Fibroblast of skin of right biceps (primary cell): Measurements from ENCODE around the gene CDPF1.
"Not testable (repeated sequence)": the region's sequence is repeated elsewhere in the genome, so short reads cannot be mapped to it uniquely, and the experiment has no call there.

ENCODE experiments used
- DNase-seq: peaks from one replicate; pipeline ENCODE4 v3.0.0-alpha.2; 2013

CDPF1 gene

DNA sequence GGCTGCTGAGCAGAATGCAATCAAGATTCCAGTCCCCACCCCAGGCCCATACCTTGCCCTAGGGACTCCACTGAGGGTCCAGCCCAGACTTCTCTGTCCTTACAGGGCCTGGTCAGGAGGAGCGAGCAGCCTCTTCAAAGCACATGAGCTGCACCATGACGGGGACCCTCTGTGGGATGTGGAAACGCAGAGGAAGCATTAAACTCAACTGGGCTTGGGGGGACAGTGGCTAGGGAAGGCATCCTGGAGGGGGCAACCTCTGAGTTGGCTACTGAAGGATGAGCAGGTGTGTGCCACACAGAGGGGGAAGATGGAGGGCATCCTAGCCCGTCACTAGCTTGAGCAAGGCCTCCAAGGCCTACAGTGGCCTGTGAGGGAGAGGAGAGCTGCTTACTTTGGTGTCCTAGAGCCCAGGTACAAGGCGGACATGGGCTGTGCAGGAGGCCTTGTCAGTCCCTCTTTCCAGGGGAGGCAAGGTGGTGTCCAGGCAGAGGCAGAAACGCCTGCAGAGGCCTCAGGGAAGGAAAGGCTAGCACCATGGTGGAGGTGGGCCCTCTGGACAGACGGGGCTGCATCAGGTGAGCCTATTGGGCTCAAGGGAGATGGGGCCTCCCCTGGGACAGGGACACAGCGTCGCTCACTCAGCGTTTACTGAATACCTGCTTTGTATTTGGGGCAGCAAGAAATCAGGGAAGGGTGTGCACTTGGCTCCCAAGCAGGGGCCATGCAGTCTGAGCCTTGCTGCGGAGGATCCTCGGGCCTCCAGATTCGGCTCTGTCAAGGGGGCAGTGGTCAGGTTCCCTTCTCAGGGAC, 32.0 kb upstream of the CDPF1 start:
- DNase-seq = no peak

DNA sequence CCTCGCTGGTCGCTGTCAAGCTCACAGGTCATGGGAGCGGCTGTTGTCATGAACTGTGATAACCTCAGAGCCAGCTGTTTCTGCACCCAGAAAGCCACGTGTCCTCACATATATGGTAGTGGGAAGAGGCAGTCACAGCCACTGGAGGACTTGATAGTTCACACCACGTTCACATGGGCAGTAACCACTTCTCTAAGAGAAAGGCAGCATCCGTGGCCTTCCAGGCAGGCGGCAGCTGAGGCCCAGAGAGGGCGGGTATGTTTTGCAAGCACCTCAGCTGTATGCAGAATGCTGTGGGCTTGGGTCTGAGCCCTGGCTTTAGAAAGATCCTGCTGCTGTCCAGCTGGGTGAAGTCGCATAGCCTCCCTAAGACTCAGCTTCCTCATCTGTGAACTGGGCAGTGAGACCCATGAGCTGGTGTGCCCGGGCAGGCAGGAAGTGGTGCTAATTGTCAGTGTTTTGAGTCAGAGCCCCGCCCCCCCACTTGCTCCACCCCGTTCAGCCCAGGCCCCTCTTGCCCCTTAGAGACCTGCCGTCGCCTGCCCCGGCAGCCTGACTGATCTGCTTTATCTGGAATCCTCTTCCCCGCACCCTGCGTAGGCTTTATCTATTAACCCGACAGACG, 31.0 kb upstream of the CDPF1 start:
- no peak for DNase-seq

DNA sequence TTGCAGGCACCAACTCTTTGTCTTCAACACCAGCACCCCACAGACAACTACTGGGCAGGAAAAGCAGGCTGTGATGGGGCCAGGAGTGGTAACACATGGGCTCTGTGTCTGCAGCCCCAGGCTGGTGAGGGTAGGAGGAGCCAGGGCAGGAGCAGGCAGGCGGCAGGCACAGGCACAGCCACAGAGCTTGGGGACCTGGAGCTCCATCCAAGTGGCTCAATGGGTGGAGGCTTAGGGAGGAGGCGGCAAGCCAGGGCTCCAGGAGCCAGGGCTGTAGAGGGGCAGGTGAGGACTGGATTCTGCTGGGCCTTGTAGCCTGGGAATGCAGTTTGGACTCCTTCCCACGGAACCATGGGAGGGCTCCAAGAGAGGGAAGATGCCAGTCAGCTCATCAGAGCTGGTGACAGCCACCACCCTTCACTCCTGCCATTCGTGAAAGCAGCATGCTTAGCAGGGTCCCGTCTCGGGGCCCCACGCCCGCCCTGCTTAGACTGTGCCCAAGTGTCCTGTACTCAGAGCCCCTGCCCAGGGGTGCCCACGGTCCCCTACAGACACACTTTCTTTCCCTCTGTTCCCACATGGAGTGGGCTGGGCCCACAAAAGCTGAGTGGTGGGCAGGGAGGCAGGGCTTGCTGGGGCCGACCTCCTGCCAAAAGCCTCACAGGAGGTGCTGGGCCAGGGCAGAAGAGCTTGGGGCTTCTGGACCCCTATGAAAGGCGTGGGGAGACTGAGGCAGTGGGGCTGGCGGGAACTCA, 30.1 kb upstream of the CDPF1 start:
- no peak for DNase-seq

DNA sequence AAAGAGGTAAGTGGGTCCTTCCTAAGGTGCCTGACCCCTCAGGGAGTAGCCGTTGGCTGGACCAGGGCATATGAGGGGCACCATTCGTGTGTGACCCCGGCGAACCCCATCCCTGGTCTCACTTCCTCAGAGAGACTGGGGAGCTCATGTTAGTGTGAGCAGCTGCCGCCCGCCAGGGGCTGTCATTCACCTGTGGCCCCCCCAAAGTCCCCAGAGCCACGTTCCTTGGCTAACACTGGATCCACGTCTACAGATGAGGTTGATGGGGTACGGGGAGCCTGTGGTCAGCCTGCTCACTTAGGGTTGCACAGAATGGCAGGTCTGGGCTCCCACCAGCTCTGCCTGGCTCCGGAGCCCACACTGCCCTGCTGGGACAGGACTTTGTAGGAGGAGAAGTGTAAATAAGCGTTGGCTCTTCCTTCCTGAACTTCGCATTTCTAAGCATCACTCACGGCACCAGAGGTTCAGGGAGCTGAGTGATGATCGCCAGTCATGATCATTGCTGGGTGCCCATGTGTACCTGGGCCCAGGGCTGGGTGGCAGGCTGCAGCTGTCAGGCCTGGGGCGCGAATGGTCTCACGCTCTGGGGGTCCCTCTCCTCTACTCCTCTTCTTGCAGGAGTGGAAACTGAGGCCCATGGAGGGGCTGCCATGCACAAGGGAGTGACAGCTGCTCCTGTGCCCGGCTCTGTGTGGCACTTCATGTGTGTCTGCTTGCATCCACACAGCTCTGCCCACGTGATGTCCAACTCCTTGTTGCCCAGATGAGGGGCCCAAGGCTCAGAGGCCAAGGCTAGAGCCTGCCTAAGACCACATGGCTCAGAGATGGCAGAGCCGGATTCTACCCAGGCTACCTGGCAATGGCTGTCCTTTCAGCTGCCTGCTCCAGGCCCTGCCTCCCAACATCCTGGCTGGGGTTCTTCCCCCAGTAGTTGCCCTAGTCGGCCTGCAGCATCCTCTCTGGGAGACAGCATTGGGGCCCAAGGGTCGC, 28.9 kb upstream of the CDPF1 start:
- DNase-seq = no peak

DNA sequence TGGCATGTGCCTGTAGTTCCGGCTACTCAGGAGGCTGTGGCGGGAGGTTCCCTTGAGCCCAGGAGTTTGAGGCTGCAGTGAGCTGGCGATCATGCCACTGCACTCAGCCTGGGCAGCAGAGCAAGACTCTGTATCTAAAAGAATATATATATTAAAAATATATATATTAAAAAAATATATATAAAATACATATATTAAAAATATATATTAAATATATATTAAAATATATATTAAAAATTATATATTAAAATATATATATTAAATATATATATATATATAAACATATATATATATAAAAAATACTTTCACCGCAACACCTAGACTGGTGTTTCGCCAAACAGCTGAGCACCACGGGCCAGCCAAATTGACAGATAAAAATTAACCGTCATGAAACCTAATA, 26.5 kb upstream of the CDPF1 start:
- no peak for DNase-seq

DNA sequence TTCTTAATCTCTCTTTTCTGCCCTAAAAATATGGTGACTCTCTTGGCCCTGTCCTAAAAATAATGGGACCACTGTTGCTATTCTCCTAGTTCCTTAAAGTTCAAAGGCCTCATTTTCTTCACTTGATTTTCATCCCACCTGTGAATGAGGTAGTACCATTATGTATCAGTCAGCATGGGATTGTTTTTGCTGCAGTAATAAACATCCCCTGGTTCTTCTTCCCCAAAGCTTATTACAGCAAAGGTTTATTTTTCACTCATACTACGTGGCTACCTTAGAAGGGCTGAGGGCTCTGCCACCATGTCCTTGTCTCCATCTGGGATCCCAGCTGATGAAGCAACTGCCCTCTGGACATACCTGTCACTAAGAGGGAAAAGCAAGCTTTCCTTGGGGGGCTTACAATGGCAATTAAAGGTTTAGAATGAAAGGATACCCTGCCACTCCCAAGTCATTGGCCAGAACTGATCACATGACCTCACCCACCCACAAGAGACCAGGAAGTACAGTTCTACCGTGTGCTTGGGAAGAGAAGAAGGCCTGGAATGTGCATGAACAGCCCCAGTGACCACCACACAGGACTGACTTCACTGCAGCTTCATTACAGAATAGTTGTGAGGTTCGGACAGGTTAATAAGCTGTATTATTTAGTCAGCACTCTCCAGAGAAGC, 25.5 kb upstream of the CDPF1 start:
- DNase-seq = no peak

DNA sequence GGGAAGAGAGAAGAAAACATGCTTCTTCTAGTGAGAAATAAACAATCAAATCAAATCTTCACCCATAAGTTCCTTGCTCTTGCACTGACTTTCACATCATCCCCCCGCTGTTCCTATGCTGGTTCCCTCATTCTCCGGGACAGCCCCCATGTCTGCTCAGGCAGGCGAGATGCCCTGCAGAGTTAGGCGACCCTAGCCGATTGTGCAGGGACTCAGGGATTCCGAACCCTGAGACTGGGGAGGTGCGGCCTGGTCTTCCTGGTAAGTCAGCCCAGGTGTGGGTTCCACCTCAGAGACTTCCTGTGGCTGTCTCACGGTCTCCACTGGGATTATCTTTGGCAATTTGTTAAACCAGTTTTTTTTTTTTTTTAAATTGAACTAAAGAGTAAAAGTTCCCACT, 24.3 kb upstream of the CDPF1 start:
- DNase-seq = no peak

DNA sequence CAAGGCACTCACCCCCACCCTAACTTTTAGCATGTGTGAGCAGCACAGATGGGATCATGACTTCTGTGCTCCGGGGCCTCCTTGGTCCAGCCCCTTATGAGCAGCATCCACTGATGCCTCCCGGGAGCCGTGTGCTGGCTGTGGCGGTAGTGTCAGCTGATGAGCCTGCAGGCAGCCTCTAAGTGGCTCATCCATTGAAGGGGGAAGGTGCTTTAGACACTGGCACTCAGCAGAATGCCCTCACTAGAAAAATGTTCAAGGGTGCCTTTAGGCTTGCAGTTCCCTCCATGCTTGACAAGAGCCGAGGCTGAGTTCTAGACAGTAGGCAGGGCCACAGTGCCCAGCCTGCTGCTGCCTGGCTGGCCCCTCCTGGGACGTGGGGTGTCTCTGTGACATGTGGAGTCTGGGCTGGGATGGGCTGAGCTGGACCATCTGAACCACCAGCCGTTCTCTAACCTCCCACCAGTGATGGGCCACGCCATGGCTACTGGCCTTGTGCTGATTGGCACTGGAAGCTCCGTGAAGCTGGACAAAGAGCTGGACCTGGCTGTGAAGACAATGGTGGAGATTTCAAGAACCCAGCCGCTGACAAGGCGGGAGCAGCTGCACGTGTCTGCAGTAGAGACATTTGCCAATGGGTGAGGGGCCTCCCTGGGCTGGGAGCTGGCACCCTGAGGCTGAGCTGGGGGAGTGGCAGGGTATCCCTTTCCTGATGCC, 23.5 kb upstream of the CDPF1 start:
- no peak for DNase-seq

DNA sequence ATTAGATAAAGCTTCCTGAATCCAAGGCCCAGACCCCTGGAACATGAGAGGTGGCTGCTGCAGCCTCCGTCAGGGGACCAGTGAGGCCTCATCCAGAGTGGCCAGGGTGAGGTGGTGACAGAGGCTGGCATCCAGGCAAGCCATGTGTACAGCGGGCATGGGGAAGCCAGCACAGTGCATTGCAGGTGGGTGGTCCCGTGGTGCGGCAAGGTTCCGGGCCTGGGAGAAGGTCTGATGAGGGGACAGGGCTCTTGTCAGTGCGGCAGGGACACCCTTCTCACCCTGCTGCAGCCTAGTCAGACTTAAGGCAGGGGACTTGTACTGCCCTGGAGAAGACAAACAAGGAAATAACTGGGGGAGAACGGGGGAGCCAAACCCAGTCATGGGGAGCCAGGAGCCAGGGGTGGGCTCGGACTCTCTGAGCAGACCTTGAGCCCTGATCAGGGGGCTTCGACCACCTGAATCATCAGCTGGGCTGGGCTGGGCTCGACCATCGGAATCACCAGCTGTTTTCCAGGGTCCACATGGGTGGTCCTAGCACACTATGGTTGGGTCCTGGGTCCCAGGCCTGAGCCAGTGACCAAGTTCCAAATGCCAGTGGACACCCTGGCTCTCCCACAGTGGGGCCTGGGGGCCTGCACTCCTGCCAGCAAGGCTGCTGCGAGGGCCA, 22.8 kb upstream of the CDPF1 start:
- no peak for DNase-seq

DNA sequence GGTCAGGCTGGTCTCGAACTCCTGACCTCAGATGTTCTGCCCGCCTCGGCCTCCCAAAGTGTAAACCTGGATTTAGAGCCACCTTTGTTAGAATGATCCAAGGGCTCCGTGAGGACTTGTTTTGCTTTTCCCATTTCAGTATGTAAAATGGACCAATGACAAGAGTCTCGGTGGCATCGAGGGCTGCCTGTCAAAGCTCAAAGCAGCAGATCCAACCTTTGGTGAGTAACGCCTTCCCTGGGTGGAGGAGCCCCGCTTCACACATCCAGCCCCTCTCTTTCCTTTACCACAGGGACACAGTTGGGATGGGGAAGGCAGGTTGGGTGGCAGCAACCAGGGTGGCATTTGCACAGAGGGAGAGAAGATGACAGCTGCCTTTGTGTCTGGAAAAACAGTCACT, 22.1 kb upstream of the CDPF1 start:
- DNase-seq = no peak

DNA sequence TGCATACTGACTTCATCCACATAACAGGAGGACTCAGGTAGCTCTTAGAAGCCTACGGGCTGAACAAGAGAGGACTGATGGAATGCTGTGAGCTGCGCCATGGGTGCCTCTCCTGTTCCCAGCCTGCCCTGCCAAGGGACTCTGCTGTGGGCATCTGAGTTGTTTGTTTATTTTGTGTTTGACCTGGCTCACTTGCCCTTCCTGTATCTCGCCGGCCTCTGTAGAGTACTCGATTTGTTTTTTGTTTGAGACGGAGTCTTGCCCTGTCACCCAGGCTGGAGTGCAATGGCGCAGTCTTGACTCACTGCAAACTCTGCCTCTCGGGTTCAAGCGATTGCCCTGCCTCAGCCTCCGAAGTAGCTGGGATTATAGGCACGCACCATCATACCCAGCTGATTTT, 19.5 kb upstream of the CDPF1 start:
- DNase-seq = no peak

DNA sequence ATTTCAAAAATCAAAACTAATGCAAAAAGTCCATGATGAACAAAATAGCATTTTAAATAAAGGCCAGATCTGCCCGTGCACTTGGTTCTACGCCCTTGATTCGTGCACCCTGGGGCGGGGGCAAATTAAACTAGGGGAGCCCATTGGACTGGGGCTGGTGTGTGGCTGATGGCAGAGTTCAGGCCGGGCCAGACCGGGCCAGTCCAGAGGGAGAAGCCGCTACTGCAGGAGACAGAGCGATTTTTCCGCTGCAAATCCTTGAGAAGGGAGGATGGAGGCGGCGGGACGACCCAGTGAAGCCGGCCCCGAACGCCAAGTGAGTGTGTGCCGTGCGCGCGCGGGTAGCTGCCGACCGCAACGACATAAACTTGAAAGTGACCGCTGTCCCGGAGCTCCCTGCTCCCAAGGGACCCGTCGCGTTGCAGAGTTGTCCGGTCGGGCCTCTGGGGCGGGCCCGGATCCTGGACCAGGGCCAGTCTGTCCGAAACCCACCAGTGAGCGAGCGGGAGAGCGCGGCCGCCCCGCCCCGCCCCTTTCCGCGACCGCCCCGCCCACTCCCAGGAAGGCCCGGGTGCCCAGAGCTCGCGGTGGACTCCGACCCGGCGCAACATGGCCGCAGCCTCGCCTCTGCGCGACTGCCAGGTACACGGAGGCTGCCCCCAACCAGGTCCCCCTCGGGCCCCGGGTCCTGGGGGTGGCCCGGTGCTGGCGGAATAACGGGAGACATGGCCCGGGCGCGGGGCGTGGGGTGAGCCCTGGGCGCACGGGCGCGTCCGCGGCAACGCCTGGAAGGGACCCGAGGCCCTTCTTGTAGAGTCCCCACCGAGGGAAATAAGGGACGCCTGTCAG, 17.6 kb upstream of the CDPF1 start, which contains the start of gene TTC38:
Gene TTC38 (plus strand): TSS at position 578 of the 849 bp plus-strand sequence. CDS start 32 bp downstream, at position 610.
- DNase-seq = peak; percentile 80

DNA sequence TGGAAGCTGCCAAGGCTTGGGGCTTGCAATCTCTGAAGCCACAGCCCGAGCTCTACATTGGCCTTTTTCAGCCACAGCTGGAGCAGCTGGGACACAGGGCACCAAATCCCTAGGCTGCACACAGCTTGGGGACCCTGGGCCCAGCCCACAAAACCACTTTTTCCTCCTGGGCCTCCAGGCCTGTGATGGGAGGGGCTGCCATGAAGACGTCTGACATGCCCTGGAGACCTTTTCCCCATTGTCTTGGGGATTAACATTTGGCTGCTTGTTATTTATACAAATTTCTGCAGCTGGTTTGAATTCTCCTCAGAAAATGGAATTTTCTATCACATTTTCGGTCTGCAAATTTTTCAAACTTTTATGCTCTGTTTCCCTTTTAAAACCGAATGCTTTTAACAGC, 15.5 kb upstream of the CDPF1 start:
- DNase-seq = not testable (repeated sequence)

DNA sequence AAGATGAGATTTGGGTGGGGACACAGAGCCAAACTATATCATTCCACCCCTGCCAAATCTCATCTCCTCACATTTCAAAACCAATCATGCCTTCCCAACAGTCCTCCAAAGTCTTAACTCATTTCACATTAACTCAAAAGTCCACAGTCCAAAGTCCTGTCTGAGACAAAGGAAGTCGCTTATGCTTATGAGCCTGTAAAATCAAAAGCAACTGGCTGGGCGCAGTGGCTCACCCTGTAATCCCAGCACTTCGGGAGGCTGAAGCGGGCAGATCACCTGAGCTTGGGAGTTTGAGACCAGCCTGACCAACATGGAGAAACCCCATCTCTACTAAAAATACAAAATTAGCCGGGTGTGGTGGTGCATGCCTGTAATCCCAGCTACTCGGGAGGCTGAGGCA, 14.4 kb upstream of the CDPF1 start:
- DNase-seq = not testable (repeated sequence)

DNA sequence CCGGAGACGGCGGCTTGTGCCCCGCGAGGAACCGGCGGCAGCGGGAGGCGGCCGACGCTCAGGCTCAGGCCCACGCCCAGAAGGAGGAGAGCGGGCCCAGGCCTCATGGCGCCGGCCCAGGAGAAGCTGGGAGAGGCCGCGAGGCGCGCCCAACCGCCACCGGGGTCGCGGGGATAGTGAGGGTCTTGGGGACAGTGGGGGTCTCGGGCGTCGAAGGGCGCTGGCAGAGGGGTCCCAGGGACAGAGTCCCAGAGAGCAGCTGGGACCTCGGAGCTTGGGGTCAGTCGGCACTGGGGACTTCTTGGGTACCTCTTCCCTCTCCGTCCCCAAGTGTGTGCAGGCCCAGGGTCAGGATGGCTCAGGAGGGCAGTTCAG, 13.1 kb upstream of the CDPF1 start, which contains the start of gene PKDREJ:
Gene PKDREJ (minus strand): TSS at position 128 of the 375 bp plus-strand sequence. CDS start 21 bp downstream, at position 107.
- DNase-seq = no peak

DNA sequence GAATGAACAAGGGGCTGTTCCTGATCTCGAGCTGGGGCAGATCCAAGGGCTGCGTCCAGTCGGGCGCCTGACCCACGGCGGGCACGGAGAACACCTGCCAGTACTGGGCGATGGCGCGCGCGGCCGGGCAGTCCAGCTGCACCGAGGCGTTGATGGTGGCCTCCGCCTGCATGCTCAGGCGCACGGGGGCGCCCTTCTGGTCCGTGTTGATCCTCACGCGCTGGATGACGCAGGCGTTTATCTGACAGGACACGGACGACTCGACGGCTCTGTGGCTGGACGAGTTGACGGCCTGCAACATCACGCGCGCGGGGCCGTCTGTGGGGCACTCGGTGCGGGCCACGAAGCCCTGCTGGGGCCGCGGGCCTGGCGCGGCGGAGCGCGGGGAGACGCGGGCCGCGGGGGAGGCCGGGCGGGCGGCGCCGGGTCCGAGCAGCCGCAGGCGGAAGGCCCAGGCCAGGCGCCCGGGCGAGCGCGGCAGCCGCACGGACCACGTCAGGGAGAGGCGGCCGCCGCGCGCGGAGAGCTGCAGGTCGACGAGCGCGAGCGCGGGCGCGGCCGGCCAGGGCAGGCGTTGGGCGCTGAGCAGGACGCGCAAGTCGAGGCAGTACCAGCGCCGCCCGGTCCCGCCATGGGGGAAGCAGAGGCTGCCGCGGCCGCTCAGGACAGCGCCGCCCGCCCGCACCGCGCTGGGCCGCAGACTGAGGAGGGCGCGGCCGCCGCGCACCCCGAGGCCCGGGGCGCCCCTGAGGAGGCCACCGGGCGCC, 12.5 kb upstream of the CDPF1 start:
- peak; percentile 56 for DNase-seq

DNA sequence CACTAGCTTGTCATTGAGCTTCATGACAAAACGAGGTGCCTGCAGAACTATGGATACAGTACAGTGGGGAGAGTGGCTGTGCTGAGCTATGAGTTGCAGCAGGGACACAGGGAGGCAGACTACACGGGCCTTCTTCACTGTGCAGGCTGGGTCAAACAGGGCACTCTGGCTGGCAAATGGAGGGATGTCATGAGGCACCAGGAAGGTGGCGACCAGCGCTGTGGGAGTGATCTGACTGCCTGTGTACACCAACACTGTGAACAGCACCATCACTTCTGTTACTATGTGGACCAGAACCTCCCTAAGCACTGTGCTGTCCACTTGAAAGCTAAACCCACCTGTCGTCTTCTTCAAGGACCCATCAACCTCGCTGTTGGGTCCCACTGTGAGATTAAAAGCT, 9.9 kb upstream of the CDPF1 start:
- DNase-seq = no peak

DNA sequence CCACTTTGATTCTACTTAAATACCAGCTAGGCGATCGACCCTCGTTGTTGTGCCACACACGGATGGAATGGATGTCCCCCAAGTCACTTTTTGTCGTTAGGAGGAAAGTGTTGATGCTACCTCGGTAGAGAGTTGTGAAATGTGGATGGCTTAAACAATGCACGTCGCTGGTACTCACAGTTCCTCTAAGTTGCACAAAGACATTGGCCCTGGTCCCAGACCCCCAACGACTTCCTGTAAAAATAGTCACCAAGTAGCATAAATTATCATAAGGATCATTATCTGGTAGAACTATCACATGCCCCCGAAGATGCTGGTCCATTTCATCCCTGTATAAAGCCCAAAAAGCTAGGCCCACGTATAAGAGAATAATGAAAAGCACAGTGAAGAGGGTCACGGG, 9.3 kb upstream of the CDPF1 start:
- DNase-seq = no peak
